Natural killer cell treated with Interleukin-12 subunit alpha and Interleukin-12 subunit beta and Interleukin-15 and Interleukin-18, amount 100 ng/mL, for 72 hours (primary cell): ENCODE results near the gene SEC11C. TPM values are rescaled to one million over a fixed set of nuclear protein-coding genes. Genes with fewer than 3 reads are reported as not detected.

Experiments used
- ATAC-seq, 2 donors: fragments of 150-1000 bp; cut with Tn5 transposase in 1 of 2; sonication (Bioruptor Pico), chemical (Tn5 transposase) in 1 of 2; 2 replicates each; pipeline ENCODE4 v1.10.0; 2021
- DNase-seq: peaks from one replicate; pipeline ENCODE4 v3.0.0; 2022; ENCODE audit warnings: low spot score
- H3K27ac Mint-ChIP-seq, 2 donors: 1 replicate in 1 of 2; 2 replicates in 1 of 2; pipeline ENCODE4 v1.8.0; 2022; ENCODE audit warnings: mixed read lengths in 2 of 2, mild to moderate bottlenecking in 1 of 2, moderate library complexity in 1 of 2
- H3K27me3 Mint-ChIP-seq, 2 donors: 1 replicate in 1 of 2; 2 replicates in 1 of 2; pipeline ENCODE4 v1.8.0; 2022; ENCODE audit warnings: mixed read lengths in 2 of 2
- H3K36me3 Mint-ChIP-seq: one replicate; pipeline ENCODE4 v1.8.0; 2022; ENCODE audit warnings: mixed read lengths
- H3K4me1 Mint-ChIP-seq, 2 donors: 1 replicate in 1 of 2; 2 replicates in 1 of 2; pipeline ENCODE4 v1.8.0; 2022; ENCODE audit warnings: low read depth in 2 of 2, mixed read lengths in 2 of 2, mild to moderate bottlenecking in 1 of 2
- H3K4me3 Mint-ChIP-seq: one replicate; pipeline ENCODE4 v1.8.0; 2022; ENCODE audit warnings: mixed read lengths
- H3K9me3 Mint-ChIP-seq: 2 replicates; pipeline ENCODE4 v1.8.0; 2022; ENCODE audit warnings: mixed read lengths
- total RNA-seq, 2 donors: library from RNA; stranded (reverse); gene quantifications; one replicate each; pipeline ENCODE4 v1.2.3, GENCODE V29; 2022

The SEC11C gene
- 10 to 100 TPM; 79.4 to 83.1 TPM for total RNA-seq

GRCh38 chr18:59139615-59140301, at the start of gene SEC11C:
Gene SEC11C, plus strand, starts transcription at chr18:59139884. Its CDS starts 65 bp downstream, at chr18:59139949.
- ATAC-seq: peak; percentile 97 to 98
- DNase-seq: peak; percentile 96
- Mint-ChIP-seq H3K4me1 (peaks cover 37 to 39% of the 10 kb centered on the region in 2 donors), H3K4me3 (peak within 1 kb of the TSS; percentile 81), H3K27ac (peak within 1 kb of the TSS; percentile 94 to 98), H3K27me3 (peaks cover 9 to 13% of the 10 kb centered on the region in 2 donors), H3K36me3 (no peaks in the 10 kb centered on the region), H3K9me3 (no peaks in the 10 kb centered on the region)

GRCh38 chr18:59090966-59091603, 48.6 kb upstream of the SEC11C start:
- no peak for DNase-seq
- H3K27me3 Mint-ChIP-seq: peaks cover 10 to 27% of the 10 kb centered on the region in 2 donors
- H3K4me3 Mint-ChIP-seq: no peak overlapping the region
- no peaks in the 10 kb centered on the region for H3K9me3 Mint-ChIP-seq
- no peak for ATAC-seq
- no peaks in the 10 kb centered on the region for H3K36me3 Mint-ChIP-seq
- H3K27ac Mint-ChIP-seq: no peak overlapping the region
- no peaks in the 10 kb centered on the region for H3K4me1 Mint-ChIP-seq

GRCh38 chr18:59093668-59094067, 46.0 kb upstream of the SEC11C start:
- DNase-seq: no peak
- Mint-ChIP-seq H3K27ac (no peak overlapping the region), H3K4me1 (no peaks in the 10 kb centered on the region), H3K4me3 (no peak overlapping the region), H3K27me3 (peaks cover 18 to 20% of the 10 kb centered on the region in 2 donors), H3K9me3 (no peaks in the 10 kb centered on the region), H3K36me3 (no peaks in the 10 kb centered on the region)
- ATAC-seq: no peak

GRCh38 chr18:59094569-59094968, 45.1 kb upstream of the SEC11C start:
- peaks cover 18 to 21% of the 10 kb centered on the region in 2 donors for H3K27me3 Mint-ChIP-seq
- H3K27ac Mint-ChIP-seq: no peak overlapping the region
- ATAC-seq (no peak), DNase-seq (no peak)
- H3K9me3 Mint-ChIP-seq: no peaks in the 10 kb centered on the region
- H3K36me3 Mint-ChIP-seq: no peaks in the 10 kb centered on the region
- H3K4me3 Mint-ChIP-seq: no peak overlapping the region
- no peaks in the 10 kb centered on the region for H3K4me1 Mint-ChIP-seq

- DNase-seq: no peak
- Mint-ChIP-seq H3K27me3 (peaks cover 22 to 32% of the 10 kb centered on the region in 2 donors), H3K36me3 (no peaks in the 10 kb centered on the region), H3K4me3 (no peak overlapping the region), H3K27ac (no peak overlapping the region), H3K9me3 (no peaks in the 10 kb centered on the region), H3K4me1 (no peaks in the 10 kb centered on the region)
- ATAC-seq: no peak
Measured at GRCh38 chr18:59096098-59096789, 43.4 kb upstream of the SEC11C start.

GRCh38 chr18:59101830-59102414, 37.8 kb upstream of the SEC11C start:
- peaks cover 33 to 53% of the 10 kb centered on the region in 2 donors for H3K27me3 Mint-ChIP-seq
- no peak overlapping the region for H3K27ac Mint-ChIP-seq
- H3K4me3 Mint-ChIP-seq: no peak overlapping the region
- no peak for DNase-seq
- H3K9me3 Mint-ChIP-seq: no peaks in the 10 kb centered on the region
- no peaks in the 10 kb centered on the region for H3K4me1 Mint-ChIP-seq
- ATAC-seq: no peak
- no peaks in the 10 kb centered on the region for H3K36me3 Mint-ChIP-seq

- ATAC-seq (no peak), DNase-seq (no peak)
- Mint-ChIP-seq H3K27ac (no peak overlapping the region), H3K27me3 (peaks cover 56 to 83% of the 10 kb centered on the region in 2 donors), H3K36me3 (no peaks in the 10 kb centered on the region), H3K9me3 (no peaks in the 10 kb centered on the region), H3K4me1 (no peaks in the 10 kb centered on the region), H3K4me3 (no peak overlapping the region)
Measured at GRCh38 chr18:59109375-59109774, 30.3 kb upstream of the SEC11C start.

GRCh38 chr18:59114160-59114559, 25.5 kb upstream of the SEC11C start:
- ATAC-seq (no peak), DNase-seq (no peak)
- H3K36me3 Mint-ChIP-seq: no peaks in the 10 kb centered on the region
- H3K27me3 Mint-ChIP-seq: peaks cover 39 to 60% of the 10 kb centered on the region in 2 donors
- H3K27ac Mint-ChIP-seq: no peak overlapping the region
- no peaks in the 10 kb centered on the region for H3K9me3 Mint-ChIP-seq
- no peak overlapping the region for H3K4me3 Mint-ChIP-seq
- no peaks in the 10 kb centered on the region for H3K4me1 Mint-ChIP-seq

GRCh38 chr18:59123588-59124369, 15.9 kb upstream of the SEC11C start:
- ATAC-seq: peak in 1 of 2 donors; percentile 87
- Mint-ChIP-seq H3K4me1 (peaks cover 0 to 4% of the 10 kb centered on the region in 2 donors), H3K9me3 (no peaks in the 10 kb centered on the region), H3K27ac (no peak overlapping the region), H3K27me3 (peaks cover 26 to 34% of the 10 kb centered on the region in 2 donors), H3K36me3 (no peaks in the 10 kb centered on the region), H3K4me3 (no peak overlapping the region)
- no peak for DNase-seq

- H3K4me1 Mint-ChIP-seq: peaks cover 0 to 4% of the 10 kb centered on the region in 2 donors
- H3K9me3 Mint-ChIP-seq: no peaks in the 10 kb centered on the region
- no peaks in the 10 kb centered on the region for H3K36me3 Mint-ChIP-seq
- no peak overlapping the region for H3K4me3 Mint-ChIP-seq
- H3K27me3 Mint-ChIP-seq: peaks cover 29 to 34% of the 10 kb centered on the region in 2 donors
- ATAC-seq (no peak), DNase-seq (no peak)
- H3K27ac Mint-ChIP-seq: no peak overlapping the region
Measured at GRCh38 chr18:59124370-59124704, 15.3 kb upstream of the SEC11C start.

GRCh38 chr18:59127047-59127446, 12.6 kb upstream of the SEC11C start:
- Mint-ChIP-seq H3K4me3 (no peak overlapping the region), H3K36me3 (no peaks in the 10 kb centered on the region), H3K27ac (no peak overlapping the region), H3K27me3 (peaks cover 24 to 37% of the 10 kb centered on the region in 2 donors), H3K9me3 (no peaks in the 10 kb centered on the region), H3K4me1 (peaks cover 0 to 10% of the 10 kb centered on the region in 2 donors)
- DNase-seq (no peak), ATAC-seq (no peak)

GRCh38 chr18:59129951-59130703, 9.6 kb upstream of the SEC11C start:
- peak in 1 of 2 donors; percentile 58 for ATAC-seq
- Mint-ChIP-seq H3K27me3 (peaks cover 28 to 47% of the 10 kb centered on the region in 2 donors), H3K36me3 (no peaks in the 10 kb centered on the region), H3K4me3 (no peak overlapping the region), H3K27ac (no peak overlapping the region), H3K9me3 (no peaks in the 10 kb centered on the region), H3K4me1 (peaks cover 0 to 6% of the 10 kb centered on the region in 2 donors)
- no peak for DNase-seq
